K562 (cell line): ENCODE measurements around the gene DGKE. TPM values are rescaled to one million over a fixed set of nuclear protein-coding genes. Genes with fewer than 3 reads are reported as not detected.

ENCODE experiments used
- ARID2 ChIP-seq: fragments of 450-650 bp; IDR thresholded peaks from 2 replicates; pipeline ENCODE4 v1.6.1; 2017; ENCODE audit warnings: antibody characterized with exemption, mild to moderate bottlenecking
- BMI1 ChIP-seq: fragments of 150-350 bp; IDR thresholded peaks from 2 replicates; pipeline ENCODE4 v1.6.1; 2014; ENCODE audit warnings: low read length
- CBX8 ChIP-seq: fragments of 200-600 bp; sonication (generic); IDR thresholded peaks from 2 replicates; pipeline ENCODE4 v1.6.1; 2012; ENCODE audit warnings: borderline replicate concordance, mixed run types, low read depth, mild to moderate bottlenecking, moderate library complexity, mixed read lengths, low read length, control low read depth, inconsistent platforms; ENCODE audit not compliant: poor library complexity, severe bottlenecking; ENCODE audit errors: extremely low read depth
- EWSR1 ChIP-seq: fragments of 450-650 bp; IDR thresholded peaks from 2 replicates; pipeline ENCODE4 v1.6.1; 2018; ENCODE audit warnings: borderline replicate concordance, mild to moderate bottlenecking, low read depth, moderate library complexity; ENCODE audit not compliant: partially characterized antibody
- HES1 ChIP-seq: fragments of 450-650 bp; IDR thresholded peaks from 2 replicates; pipeline ENCODE4 v1.6.1; 2016; ENCODE audit warnings: low read depth, mild to moderate bottlenecking, moderate library complexity
- KAT7 ChIP-seq: sonication (generic); formaldehyde crosslinking; IDR thresholded peaks from 2 replicates; pipeline ENCODE4 v1.8.0; 2022; ENCODE audit warnings: missing genetic modification reagents, mild to moderate bottlenecking, borderline replicate concordance
- MEF2A ChIP-seq: IDR thresholded peaks from 2 replicates; pipeline ENCODE4 v1.6.1; 2011; ENCODE audit warnings: low read depth, mild to moderate bottlenecking, low read length, moderate library complexity; ENCODE audit not compliant: control insufficient read depth
- MEIS2 ChIP-seq: fragments of 450-650 bp; IDR thresholded peaks from 2 replicates; pipeline ENCODE4 v1.6.1; 2014; ENCODE audit warnings: mild to moderate bottlenecking; ENCODE audit not compliant: partially characterized antibody
- MYNN ChIP-seq, 2 experiments: sonication (generic); formaldehyde crosslinking in 1 of 2; IDR thresholded peaks; 2 replicates each; pipeline versions ENCODE4 v1.5.0 to v1.6.1; 2016 to 2020; ENCODE audit warnings: antibody characterized with exemption in 1 of 2, missing genetic modification reagents in 1 of 2
- RAD51 ChIP-seq: fragments of 450-650 bp; IDR thresholded peaks from 2 replicates; pipeline ENCODE4 v1.7.1; 2016; ENCODE audit warnings: low read depth, mild to moderate bottlenecking, borderline replicate concordance
- SLC30A9 ChIP-seq: fragments of 250-450 bp; sonication (Bioruptor Pico); IDR thresholded peaks from 2 replicates; pipeline ENCODE4 v1.8.0; 2022; ENCODE audit warnings: mild to moderate bottlenecking, moderate library complexity
- SNIP1 ChIP-seq: fragments of 450-650 bp; IDR thresholded peaks from 2 replicates; pipeline ENCODE4 v1.7.1; 2017; ENCODE audit warnings: low read depth, mild to moderate bottlenecking
- SP2 ChIP-seq: IDR thresholded peaks from 2 replicates; pipeline ENCODE4 v1.6.1; 2011; ENCODE audit warnings: mild to moderate bottlenecking, low read depth, low read length, moderate library complexity; ENCODE audit not compliant: poor library complexity, severe bottlenecking; ENCODE audit errors: extremely low read depth
- U2AF1 ChIP-seq: fragments of 200-400 bp; formaldehyde crosslinking; optimal IDR thresholded peaks from 2 replicates; pipeline ENCODE3; 2017; ENCODE audit warnings: mild to moderate bottlenecking, low read depth, low read length, moderate library complexity
- ZFPM2 ChIP-seq: fragments of 250-450 bp; sonication (Bioruptor Pico); IDR thresholded peaks from 2 replicates; pipeline ENCODE4 v1.5.1; 2022; ENCODE audit warnings: mild to moderate bottlenecking
- ZNF3 ChIP-seq: fragments of 250-450 bp; sonication (Bioruptor Pico); IDR thresholded peaks from 2 replicates; pipeline ENCODE4 v1.5.0; 2021; ENCODE audit warnings: mild to moderate bottlenecking, moderate library complexity
- ZNF318 ChIP-seq, 2 experiments: fragments of 450-650 bp; IDR thresholded peaks; 2 replicates each; pipeline ENCODE4 v1.6.1; 2016; ENCODE audit warnings: mild to moderate bottlenecking in 2 of 2, borderline replicate concordance in 1 of 2, low read depth in 1 of 2, moderate library complexity in 1 of 2
- polyA plus RNA-seq, 8 experiments: library from polyadenylated mRNA; depleted of rRNA in 4 of 8; stranded (reverse) in 5 of 8; unstranded in 3 of 8; fragments of >200 nt; fragmentation: Nextera tagmentation in 2 of 8; fragmentation: Illumina TruSeq in 1 of 8; extraction: Ambion mirVana in 2 of 8; extraction: Trizol in 1 of 8; gene quantifications; 2 replicates each; pipeline versions ENCODE4 v1.2.1 to v1.2.3, GENCODE V29; 2011 to 2014; ENCODE audit warnings: inconsistent platforms in 1 of 8, missing spikeins in 1 of 8
- total RNA-seq, 7 experiments: library from RNA; depleted of rRNA in 6 of 7; stranded (reverse); fragments of >200 nt in 6 of 7; fragmentation: Illumina TruSeq in 2 of 7; extraction: Trizol in 2 of 7; gene quantifications; 2 replicates each; pipeline versions ENCODE4 v1.2.1 to v1.2.3, GENCODE V29; 2011 to 2021; ENCODE audit warnings: low replicate concordance in 1 of 7
- TF ChIP-seq, protein P1 (sequence below): IDR thresholded peaks from 2 replicates; pipeline ENCODE4 v1.6.1; 2016; ENCODE audit warnings: missing genetic modification characterization, missing compliant biosample characterization

The DGKE gene
- total and polyA plus RNA-seq, 9 of the 15 experiments (the other 6 are each of a cell fraction or from before 2014, with no cell fraction given): 1.3 to 9.9 (median 5.9) TPM

DNA sequence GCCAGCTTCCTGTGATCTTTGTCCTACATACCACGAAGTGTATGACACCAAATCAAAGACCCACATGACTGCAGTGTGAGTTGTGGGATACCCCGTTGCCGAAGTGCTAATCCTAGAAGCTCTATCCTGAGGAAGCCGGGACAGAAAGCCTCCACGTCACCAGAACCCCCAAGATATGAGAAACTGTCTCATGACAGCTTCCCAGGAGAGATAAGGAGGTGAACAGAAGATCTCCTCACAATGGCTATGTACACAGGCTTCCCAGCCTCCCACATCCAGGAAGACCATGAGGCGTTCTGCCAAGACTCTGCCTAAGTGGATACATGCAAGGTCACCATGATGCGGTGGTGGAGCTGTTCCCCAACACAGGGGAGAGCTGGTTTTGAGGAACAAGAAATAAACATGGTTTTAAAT is 42.8 kb downstream of the DGKE start (continued):
- no peak for TF ChIP-seq ZNF318 (IDR thresholded peaks at IDR 0.05; ENCODE audit: borderline replicate concordance in 1 of 2, low read depth in 1 of 2)
- TF ChIP-seq U2AF1: no peak
- TF ChIP-seq MYNN (IDR thresholded peaks at IDR 0.05): no peak
- TF ChIP-seq MYNN (CRISPR knock-in tag; IDR thresholded peaks at IDR 0.05): no peak
- TF ChIP-seq CBX8: no peak
- no peak for TF ChIP-seq KAT7 (CRISPR knock-in tag)
- no peak for TF ChIP-seq SLC30A9 (CRISPR knock-in tag)
- TF ChIP-seq ZNF3 (CRISPR knock-in tag): no peak
- no peak for TF ChIP-seq EWSR1
- no peak for TF ChIP-seq HES1
- no peak for TF ChIP-seq BMI1
- TF ChIP-seq SNIP1: no peak
- TF ChIP-seq SP2: no peak
- no peak for TF ChIP-seq RAD51
- peak; percentile 39 for TF ChIP-seq MEIS2
- TF ChIP-seq, protein P1, sequence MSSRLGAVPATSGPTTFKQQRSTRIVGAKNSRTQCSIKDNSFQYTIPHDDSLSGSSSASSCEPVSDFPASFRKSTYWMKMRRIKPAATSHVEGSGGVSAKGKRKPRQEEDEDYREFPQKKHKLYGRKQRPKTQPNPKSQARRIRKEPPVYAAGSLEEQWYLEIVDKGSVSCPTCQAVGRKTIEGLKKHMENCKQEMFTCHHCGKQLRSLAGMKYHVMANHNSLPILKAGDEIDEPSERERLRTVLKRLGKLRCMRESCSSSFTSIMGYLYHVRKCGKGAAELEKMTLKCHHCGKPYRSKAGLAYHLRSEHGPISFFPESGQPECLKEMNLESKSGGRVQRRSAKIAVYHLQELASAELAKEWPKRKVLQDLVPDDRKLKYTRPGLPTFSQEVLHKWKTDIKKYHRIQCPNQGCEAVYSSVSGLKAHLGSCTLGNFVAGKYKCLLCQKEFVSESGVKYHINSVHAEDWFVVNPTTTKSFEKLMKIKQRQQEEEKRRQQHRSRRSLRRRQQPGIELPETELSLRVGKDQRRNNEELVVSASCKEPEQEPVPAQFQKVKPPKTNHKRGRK (tag): no peak
- TF ChIP-seq MEF2A: no peak
- TF ChIP-seq ZFPM2 (CRISPR knock-in tag): no peak
- no peak for TF ChIP-seq ARID2
